ENCODE measurements around the gene TESK1.
A peak's percentile ranks its signal among the peaks of the same experiment; 100 is the strongest.

The TESK1 gene

GRCh38 chr9:35559792-35560530 is 45.1 kb upstream of the TESK1 start:
- Histone ChIP-seq H3K23ac (ENCODE audit: low read length) (no peak overlapping the region), H3K27me3 (ENCODE audit: insufficient read depth, low read length, poor library complexity) (no peaks in the 10 kb centered on the region), H3K18ac (ENCODE audit: low read length) (no peak overlapping the region), H3K79me2 (ENCODE audit: control insufficient read depth, insufficient read depth, low read length) (no peaks in the 10 kb centered on the region), H2BK5ac (ENCODE audit: low read length) (no peak overlapping the region), H3K4ac (ENCODE audit: low read depth, low read length) (no peak overlapping the region), H3K4me3 (ENCODE audit: low read length) (no peak overlapping the region), H2BK15ac (replicated peaks; ENCODE audit: low read depth) (no peak overlapping the region), H3K4me1 (ENCODE audit: control insufficient read depth, low read depth, low read length) (no peaks in the 10 kb centered on the region), H3K4me2 (ENCODE audit: low read length) (no peak overlapping the region), H3K56ac (ENCODE audit: low read length) (no peak overlapping the region), H3K36me3 (ENCODE audit: control insufficient read depth, insufficient read depth, low read length) (peaks cover 4% of the 10 kb centered on the region), H2AK5ac (ENCODE audit: low read length) (no peak overlapping the region), H4K5ac (ENCODE audit: low read length) (no peak overlapping the region), H3K79me1 (ENCODE audit: low read length) (no peaks in the 10 kb centered on the region), H3K27ac (ENCODE audit: low read depth, low read length) (no peak overlapping the region), H3K9ac (ENCODE audit: low read length) (no peak overlapping the region), H4K8ac (ENCODE audit: low read depth, low read length) (no peak overlapping the region), H2BK120ac (ENCODE audit: low read depth, low read length) (no peak overlapping the region)
- no peak for DNase-seq
- no CpG with 5 or more reads among the region's 20 CpGs for WGBS (ENCODE audit: extremely low coverage, insufficient coverage, low lambda C conversion rate)

GRCh38 chr9:35560625-35561337 is 44.3 kb upstream of the TESK1 start:
- no peaks in the 10 kb centered on the region for H3K4me1 ChIP-seq (ENCODE audit: control insufficient read depth, low read depth, low read length)
- H2BK15ac ChIP-seq (replicated peaks; ENCODE audit: low read depth) = no peak overlapping the region
- no peaks in the 10 kb centered on the region for H3K27me3 ChIP-seq (ENCODE audit: insufficient read depth, low read length, poor library complexity)
- no peak overlapping the region for H3K4me2 ChIP-seq (ENCODE audit: low read length)
- H3K79me2 ChIP-seq (ENCODE audit: control insufficient read depth, insufficient read depth, low read length) = no peaks in the 10 kb centered on the region
- H4K8ac ChIP-seq (ENCODE audit: low read depth, low read length) = no peak overlapping the region
- H2BK5ac ChIP-seq (ENCODE audit: low read length) = no peak overlapping the region
- H3K56ac ChIP-seq (ENCODE audit: low read length) = no peak overlapping the region
- no peak overlapping the region for H3K27ac ChIP-seq (ENCODE audit: low read depth, low read length)
- no peak overlapping the region for H3K23ac ChIP-seq (ENCODE audit: low read length)
- H2BK120ac ChIP-seq (ENCODE audit: low read depth, low read length) = no peak overlapping the region
- no peak for DNase-seq
- H3K18ac ChIP-seq (ENCODE audit: low read length) = no peak overlapping the region
- peaks cover 4% of the 10 kb centered on the region for H3K36me3 ChIP-seq (ENCODE audit: control insufficient read depth, insufficient read depth, low read length)
- no CpG with 5 or more reads among the region's 24 CpGs for WGBS (ENCODE audit: extremely low coverage, insufficient coverage, low lambda C conversion rate)
- H3K4ac ChIP-seq (ENCODE audit: low read depth, low read length) = no peak overlapping the region
- H3K9ac ChIP-seq (ENCODE audit: low read length) = no peak overlapping the region
- no peak overlapping the region for H2AK5ac ChIP-seq (ENCODE audit: low read length)
- H3K4me3 ChIP-seq (ENCODE audit: low read length) = no peak overlapping the region
- no peaks in the 10 kb centered on the region for H3K79me1 ChIP-seq (ENCODE audit: low read length)
- no peak overlapping the region for H4K5ac ChIP-seq (ENCODE audit: low read length)

GRCh38 chr9:35561468-35562261 is 43.4 kb upstream of the TESK1 start:
- H3K79me1 ChIP-seq (ENCODE audit: low read length) = no peaks in the 10 kb centered on the region
- H2BK120ac ChIP-seq (ENCODE audit: low read depth, low read length) = no peak overlapping the region
- no peak for DNase-seq
- H3K9ac ChIP-seq (ENCODE audit: low read length) = no peak overlapping the region
- no peak overlapping the region for H3K4me3 ChIP-seq (ENCODE audit: low read length)
- no peak overlapping the region for H4K5ac ChIP-seq (ENCODE audit: low read length)
- no peaks in the 10 kb centered on the region for H3K27me3 ChIP-seq (ENCODE audit: insufficient read depth, low read length, poor library complexity)
- H3K79me2 ChIP-seq (ENCODE audit: control insufficient read depth, insufficient read depth, low read length) = no peaks in the 10 kb centered on the region
- no peak overlapping the region for H3K56ac ChIP-seq (ENCODE audit: low read length)
- H2AK5ac ChIP-seq (ENCODE audit: low read length) = no peak overlapping the region
- H3K27ac ChIP-seq (ENCODE audit: low read depth, low read length) = no peak overlapping the region
- H2BK15ac ChIP-seq (replicated peaks; ENCODE audit: low read depth) = no peak overlapping the region
- WGBS (ENCODE audit: extremely low coverage, insufficient coverage, low lambda C conversion rate) = no CpG with 5 or more reads among the region's 6 CpGs
- no peak overlapping the region for H3K4me2 ChIP-seq (ENCODE audit: low read length)
- no peaks in the 10 kb centered on the region for H3K4me1 ChIP-seq (ENCODE audit: control insufficient read depth, low read depth, low read length)
- no peak overlapping the region for H4K8ac ChIP-seq (ENCODE audit: low read depth, low read length)
- H2BK5ac ChIP-seq (ENCODE audit: low read length) = no peak overlapping the region
- H3K4ac ChIP-seq (ENCODE audit: low read depth, low read length) = no peak overlapping the region
- H3K18ac ChIP-seq (ENCODE audit: low read length) = no peak overlapping the region
- H3K23ac ChIP-seq (ENCODE audit: low read length) = no peak overlapping the region
- H3K36me3 ChIP-seq (ENCODE audit: control insufficient read depth, insufficient read depth, low read length) = peaks cover 4% of the 10 kb centered on the region

GRCh38 chr9:35562895-35563780 is 41.9 kb upstream of the TESK1 start:
- Histone ChIP-seq H3K23ac (ENCODE audit: low read length) (no peak overlapping the region), H3K4me1 (ENCODE audit: control insufficient read depth, low read depth, low read length) (no peaks in the 10 kb centered on the region), H3K9ac (ENCODE audit: low read length) (no peak overlapping the region), H2BK5ac (ENCODE audit: low read length) (no peak overlapping the region), H3K56ac (ENCODE audit: low read length) (peak overlapping the region; percentile 31), H3K79me1 (ENCODE audit: low read length) (no peaks in the 10 kb centered on the region), H2BK15ac (replicated peaks; ENCODE audit: low read depth) (no peak overlapping the region), H3K4ac (ENCODE audit: low read depth, low read length) (no peak overlapping the region), H2AK5ac (ENCODE audit: low read length) (no peak overlapping the region), H3K27ac (ENCODE audit: low read depth, low read length) (no peak overlapping the region), H3K4me2 (ENCODE audit: low read length) (no peak overlapping the region), H3K36me3 (ENCODE audit: control insufficient read depth, insufficient read depth, low read length) (peaks cover 2% of the 10 kb centered on the region), H3K27me3 (ENCODE audit: insufficient read depth, low read length, poor library complexity) (no peaks in the 10 kb centered on the region), H2BK120ac (ENCODE audit: low read depth, low read length) (no peak overlapping the region), H4K8ac (ENCODE audit: low read depth, low read length) (no peak overlapping the region), H3K79me2 (ENCODE audit: control insufficient read depth, insufficient read depth, low read length) (no peaks in the 10 kb centered on the region), H3K4me3 (ENCODE audit: low read length) (no peak overlapping the region), H3K18ac (ENCODE audit: low read length) (no peak overlapping the region), H4K5ac (ENCODE audit: low read length) (no peak overlapping the region)
- no peak for DNase-seq
- no CpG with 5 or more reads among the region's 20 CpGs for WGBS (ENCODE audit: extremely low coverage, insufficient coverage, low lambda C conversion rate)

- H2BK5ac ChIP-seq (ENCODE audit: low read length) = no peak overlapping the region
- no peaks in the 10 kb centered on the region for H3K79me2 ChIP-seq (ENCODE audit: control insufficient read depth, insufficient read depth, low read length)
- DNase-seq = peak; percentile 29
- H3K4me2 ChIP-seq (ENCODE audit: low read length) = no peak overlapping the region
- H3K4me1 ChIP-seq (ENCODE audit: control insufficient read depth, low read depth, low read length) = no peaks in the 10 kb centered on the region
- peak overlapping the region; percentile 31 for H3K56ac ChIP-seq (ENCODE audit: low read length)
- H3K4ac ChIP-seq (ENCODE audit: low read depth, low read length) = no peak overlapping the region
- no CpG with 5 or more reads among the region's 14 CpGs for WGBS (ENCODE audit: extremely low coverage, insufficient coverage, low lambda C conversion rate)
- no peak overlapping the region for H4K5ac ChIP-seq (ENCODE audit: low read length)
- H2BK15ac ChIP-seq (replicated peaks; ENCODE audit: low read depth) = no peak overlapping the region
- H3K79me1 ChIP-seq (ENCODE audit: low read length) = no peaks in the 10 kb centered on the region
- no peak overlapping the region for H4K8ac ChIP-seq (ENCODE audit: low read depth, low read length)
- H2BK120ac ChIP-seq (ENCODE audit: low read depth, low read length) = no peak overlapping the region
- H3K4me3 ChIP-seq (ENCODE audit: low read length) = no peak overlapping the region
- no peak overlapping the region for H3K23ac ChIP-seq (ENCODE audit: low read length)
- H3K27ac ChIP-seq (ENCODE audit: low read depth, low read length) = no peak overlapping the region
- peaks cover under 1% of the 10 kb centered on the region for H3K36me3 ChIP-seq (ENCODE audit: control insufficient read depth, insufficient read depth, low read length)
- no peak overlapping the region for H2AK5ac ChIP-seq (ENCODE audit: low read length)
- H3K18ac ChIP-seq (ENCODE audit: low read length) = no peak overlapping the region
- H3K27me3 ChIP-seq (ENCODE audit: insufficient read depth, low read length, poor library complexity) = no peaks in the 10 kb centered on the region
- H3K9ac ChIP-seq (ENCODE audit: low read length) = no peak overlapping the region
Measured at GRCh38 chr9:35563791-35564197, 41.3 kb upstream of the TESK1 start.

All from mesendoderm (in vitro differentiated cells).